Body of pancreas (tissue), 4 donors: ENCODE measurements around the gene YOD1. TPM values are rescaled to one million over a fixed set of nuclear protein-coding genes. Genes with fewer than 3 reads are reported as not detected.

Experiments
- ATAC-seq: fragments of 150-250 bp; one replicate; pipeline ENCODE4 v1.9.1; 2016
- DNase-seq, 4 donors: peaks; one replicate each; pipeline ENCODE4 v3.0.0-alpha.2; 2019
- H3K27ac ChIP-seq, 4 donors: fragments of 200-600 bp; sonication (generic); 1 replicate in 3 of 4; 2 replicates in 1 of 4; pipeline versions ENCODE4 v1.5.1 to v1.6.1; 2016 to 2019; ENCODE audit warnings: mild to moderate bottlenecking in 1 of 4, mixed read lengths in 1 of 4, moderate library complexity in 1 of 4
- H3K27me3 ChIP-seq, 2 donors: fragments of 200-600 bp; sonication (generic); one replicate each; pipeline ENCODE4 v1.6.0; 2016; ENCODE audit warnings: mild to moderate bottlenecking in 1 of 2
- H3K36me3 ChIP-seq, 2 donors: fragments of 200-600 bp; sonication (generic); replicated peaks in 1 of 2; 2 replicates each; pipeline ENCODE4 v1.5.1; 2016; ENCODE audit warnings: low read depth in 2 of 2; ENCODE audit not compliant: insufficient read depth in 1 of 2
- H3K4me1 ChIP-seq: fragments of 200-600 bp; sonication (generic); one replicate; pipeline ENCODE4 v1.6.0; 2016
- H3K4me3 ChIP-seq, 2 donors: fragments of 200-600 bp; sonication (generic); 1 replicate in 1 of 2; 2 replicates in 1 of 2; pipeline ENCODE4 v1.5.1; 2016 to 2019
- H3K9me3 ChIP-seq, 3 donors: fragments of 200-600 bp; sonication (generic); 1 replicate in 2 of 3; 2 replicates in 1 of 3; pipeline ENCODE4 v1.5.1; 2016
- POLR2A ChIP-seq, 3 donors: fragments of 450-650 bp; IDR thresholded peaks; one replicate each; pipeline ENCODE4 v1.6.1; 2016; ENCODE audit warnings: antibody characterized with exemption in 3 of 3, mild to moderate bottlenecking in 2 of 3
- WGBS, 2 donors: methylation state at CpG; one replicate each; pipeline ENCODE4 v1.1.5; 2017; 5-methylcytosine and 5-hydroxymethylcytosine counted together
- intact Hi-C: fragments of 100-400 bp; cut with DNase I; formaldehyde crosslinking; loops from one replicate; pipeline ENCODE4 v1.15.1; 2023
- total RNA-seq, 2 donors: library from RNA; depleted of rRNA; stranded (reverse); fragments of >200 nt; gene quantifications; one replicate each; pipeline ENCODE4 v1.1.0, GENCODE V29; 2016
- TF ChIP-seq, protein P1 (sequence below), 7 experiments: fragments of 450-650 bp in 4 of 7; fragments of 200-600 bp in 3 of 7; sonication (generic) in 3 of 7; IDR thresholded peaks; one replicate each; pipeline ENCODE4 v1.5.1; 2016 to 2019; ENCODE audit warnings: antibody characterized with exemption in 7 of 7

Gene YOD1
- total RNA-seq = 1 to 10 TPM; 5.4 to 5.9 TPM

DNA sequence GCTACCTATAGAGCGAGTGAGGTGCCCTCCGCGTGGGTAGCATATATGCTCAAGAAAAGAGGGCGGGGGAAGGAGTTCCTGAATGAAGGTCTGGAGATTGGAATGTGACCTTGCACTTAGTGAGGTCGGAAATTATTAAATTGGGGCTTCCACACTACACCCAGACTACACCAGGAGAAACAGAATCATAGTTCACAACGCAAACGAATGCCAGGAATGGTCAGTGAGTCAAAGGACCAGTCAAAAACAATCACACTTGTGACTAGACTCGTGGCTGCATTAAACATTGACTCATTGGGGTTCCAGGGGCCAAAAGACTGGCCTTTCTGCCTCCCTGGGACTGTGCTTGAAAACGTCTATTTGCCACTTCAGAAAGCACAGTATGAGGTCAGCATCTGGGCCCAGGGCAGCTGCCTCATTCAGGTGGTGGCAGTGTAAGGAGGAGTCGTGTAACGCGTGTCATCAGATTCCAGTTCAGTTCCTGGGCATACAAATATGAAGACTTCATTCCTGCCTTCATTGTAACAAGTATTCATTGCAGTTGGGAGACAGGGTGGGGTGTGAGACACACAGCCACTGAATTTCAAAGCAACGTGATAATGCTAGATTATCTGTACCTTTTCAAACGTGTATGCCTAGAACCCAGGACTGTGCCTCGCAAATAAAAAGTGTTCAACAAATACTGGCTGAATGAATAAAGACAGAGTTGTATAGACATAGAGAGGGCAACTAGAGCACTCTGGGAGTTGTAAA is at the start of gene YOD1:
TSS of gene YOD1 (minus strand) at position 18 of the 753 bp plus-strand sequence. CDS start 178 bp downstream, outside the sequence.
- peak in 1 of 4 donors; percentile 34 for DNase-seq
- H3K27ac ChIP-seq = peak within 1 kb of the TSS; percentile 90 to 98 (median 94)
- peak within 1 kb of the TSS; percentile 75 to 93 for H3K4me3 ChIP-seq
- H3K27me3 ChIP-seq = no peaks in the 10 kb centered on the region
- no peaks in the 10 kb centered on the region for H3K36me3 ChIP-seq
- TF ChIP-seq POLR2A (IDR thresholded peaks at IDR 0.05) = no peak
- TF ChIP-seq, protein P1, sequence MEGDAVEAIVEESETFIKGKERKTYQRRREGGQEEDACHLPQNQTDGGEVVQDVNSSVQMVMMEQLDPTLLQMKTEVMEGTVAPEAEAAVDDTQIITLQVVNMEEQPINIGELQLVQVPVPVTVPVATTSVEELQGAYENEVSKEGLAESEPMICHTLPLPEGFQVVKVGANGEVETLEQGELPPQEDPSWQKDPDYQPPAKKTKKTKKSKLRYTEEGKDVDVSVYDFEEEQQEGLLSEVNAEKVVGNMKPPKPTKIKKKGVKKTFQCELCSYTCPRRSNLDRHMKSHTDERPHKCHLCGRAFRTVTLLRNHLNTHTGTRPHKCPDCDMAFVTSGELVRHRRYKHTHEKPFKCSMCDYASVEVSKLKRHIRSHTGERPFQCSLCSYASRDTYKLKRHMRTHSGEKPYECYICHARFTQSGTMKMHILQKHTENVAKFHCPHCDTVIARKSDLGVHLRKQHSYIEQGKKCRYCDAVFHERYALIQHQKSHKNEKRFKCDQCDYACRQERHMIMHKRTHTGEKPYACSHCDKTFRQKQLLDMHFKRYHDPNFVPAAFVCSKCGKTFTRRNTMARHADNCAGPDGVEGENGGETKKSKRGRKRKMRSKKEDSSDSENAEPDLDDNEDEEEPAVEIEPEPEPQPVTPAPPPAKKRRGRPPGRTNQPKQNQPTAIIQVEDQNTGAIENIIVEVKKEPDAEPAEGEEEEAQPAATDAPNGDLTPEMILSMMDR (IDR thresholded peaks at IDR 0.05) = no peak
- 23 to 30% methylated on average over 15 of the region's 15 CpGs for WGBS, 2 donors
- no peaks in the 10 kb centered on the region for H3K9me3 ChIP-seq
- no peak for ATAC-seq
- intact Hi-C loops = no loop called here
- H3K4me1 ChIP-seq = peaks cover 55% of the 10 kb centered on the region

DNA sequence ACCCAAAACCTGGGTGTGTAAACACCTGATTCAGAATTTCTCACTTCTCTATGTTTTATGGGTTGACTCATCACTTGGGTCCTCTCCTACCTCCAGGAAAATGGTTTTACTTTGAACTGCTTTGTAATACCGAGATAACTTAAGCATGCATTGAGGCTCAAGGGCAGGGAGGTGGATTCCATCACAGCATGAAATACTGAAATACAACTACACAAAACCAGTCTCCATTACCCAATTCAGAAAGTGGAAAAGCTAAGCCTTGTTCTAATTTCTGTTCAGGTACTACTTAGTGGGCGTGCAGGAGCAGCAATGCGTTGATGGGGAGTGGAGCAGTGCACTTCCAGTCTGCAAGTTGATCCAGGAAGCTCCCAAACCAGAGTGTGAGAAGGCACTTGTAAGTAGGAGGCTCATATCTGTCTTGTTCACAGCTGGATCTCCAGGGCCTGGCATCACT is 46.9 kb upstream of the YOD1 start:
- WGBS, 2 donors = 85 to 95% methylated on average over 3 of the region's 3 CpGs
- intact Hi-C loops = no loop called here

DNA sequence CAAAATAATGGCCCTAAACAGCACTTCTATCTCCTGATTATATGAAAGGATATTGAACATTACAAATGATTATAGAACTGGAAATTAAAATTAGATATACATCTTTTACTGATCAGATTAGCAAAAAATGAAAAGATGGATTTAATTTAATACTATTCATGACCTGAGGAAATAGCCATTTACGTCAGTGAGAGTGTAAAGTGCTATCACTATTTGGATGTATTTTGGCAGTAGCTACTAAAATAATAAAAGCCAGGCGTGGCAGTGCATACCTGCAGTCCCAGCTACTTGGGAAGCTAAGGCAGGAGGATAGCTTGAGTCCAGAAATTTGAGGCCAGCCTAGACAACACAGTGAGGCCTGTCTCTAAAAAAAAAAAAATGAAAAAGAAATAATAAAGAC is 42.9 kb upstream of the YOD1 start:
- no peak overlapping the region for H3K4me3 ChIP-seq
- H3K36me3 ChIP-seq = no peaks in the 10 kb centered on the region
- no peak overlapping the region for H3K27ac ChIP-seq
- intact Hi-C loops = no loop called here
- ATAC-seq = no peak
- peaks cover 15% of the 10 kb centered on the region for H3K4me1 ChIP-seq
- no peaks in the 10 kb centered on the region for H3K27me3 ChIP-seq
- no peaks in the 10 kb centered on the region for H3K9me3 ChIP-seq
- 53 to 57% methylated on average over 2 of the region's 2 CpGs for WGBS, 2 donors
- TF ChIP-seq, protein P1 (IDR thresholded peaks at IDR 0.05) = no peak
- TF ChIP-seq POLR2A (IDR thresholded peaks at IDR 0.05) = no peak
- DNase-seq = no peak

More for the DNA sequence above, 46.9 kb upstream of the YOD1 start:
- no peak for ATAC-seq
- Histone ChIP-seq H3K4me3 (no peak overlapping the region), H3K4me1 (no peaks in the 10 kb centered on the region), H3K27me3 (no peaks in the 10 kb centered on the region), H3K27ac (no peak overlapping the region), H3K36me3 (no peaks in the 10 kb centered on the region), H3K9me3 (no peaks in the 10 kb centered on the region)
- DNase-seq = no peak
- TF ChIP-seq, protein P1 (IDR thresholded peaks at IDR 0.05) = no peak
- TF ChIP-seq POLR2A (IDR thresholded peaks at IDR 0.05) = no peak

DNA sequence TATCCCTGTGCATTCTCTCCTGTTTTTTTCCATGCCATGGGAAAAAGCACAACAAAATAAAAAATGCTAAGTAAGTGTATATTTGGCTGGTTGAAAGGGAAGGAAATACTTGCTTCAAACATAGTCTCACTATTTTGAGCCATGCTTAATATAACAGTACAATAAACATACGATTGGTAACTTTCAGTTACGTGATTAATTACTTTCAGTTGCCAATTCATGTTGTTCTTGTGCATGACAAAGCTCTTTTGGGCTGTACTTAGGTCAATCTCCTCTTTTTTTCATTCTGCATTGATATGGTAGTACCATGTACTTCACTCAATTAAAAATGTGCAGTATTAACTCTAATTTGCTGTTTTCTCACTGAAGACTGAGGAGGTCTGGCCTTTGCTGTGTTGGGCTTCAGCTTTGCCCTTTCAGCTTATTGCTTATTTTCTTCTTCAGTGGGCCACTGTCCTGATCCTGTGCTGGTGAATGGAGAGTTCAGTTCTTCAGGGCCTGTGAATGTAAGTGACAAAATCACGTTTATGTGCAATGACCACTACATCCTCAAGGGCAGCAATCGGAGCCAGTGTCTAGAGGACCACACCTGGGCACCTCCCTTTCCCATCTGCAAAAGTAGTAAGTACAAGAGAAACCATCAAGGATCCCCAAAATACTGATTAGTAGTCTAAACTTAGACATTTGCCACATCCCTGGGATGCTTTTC is 40.3 kb upstream of the YOD1 start:
- Histone ChIP-seq H3K9me3 (no peaks in the 10 kb centered on the region), H3K4me3 (no peak overlapping the region), H3K36me3 (no peaks in the 10 kb centered on the region), H3K27me3 (no peaks in the 10 kb centered on the region), H3K27ac (no peak overlapping the region), H3K4me1 (peaks cover 29% of the 10 kb centered on the region)
- intact Hi-C loops = no loop called here
- ATAC-seq (no peak), DNase-seq (no peak)
- WGBS, 2 donors = 73 to 78% methylated on average over 4 of the region's 4 CpGs
- TF ChIP-seq POLR2A (IDR thresholded peaks at IDR 0.05) = no peak
- TF ChIP-seq, protein P1 (IDR thresholded peaks at IDR 0.05) = no peak
